Hematopoietic multipotent progenitor cell treated with erythropoietin and hydrocortisone succinate and interleukin-3 and kit ligand, for 17 days (in vitro differentiated cells): ENCODE data around the gene HS3ST4.
"Not testable (repeated sequence)": the region's sequence is repeated elsewhere in the genome, so short reads cannot be mapped to it uniquely, and the experiment has no call there.

Experiments used
- DNase-seq: peaks from one replicate; pipeline ENCODE4 v3.0.0-alpha.2; 2015; ENCODE audit warnings: low spot score

HS3ST4 gene

DNA sequence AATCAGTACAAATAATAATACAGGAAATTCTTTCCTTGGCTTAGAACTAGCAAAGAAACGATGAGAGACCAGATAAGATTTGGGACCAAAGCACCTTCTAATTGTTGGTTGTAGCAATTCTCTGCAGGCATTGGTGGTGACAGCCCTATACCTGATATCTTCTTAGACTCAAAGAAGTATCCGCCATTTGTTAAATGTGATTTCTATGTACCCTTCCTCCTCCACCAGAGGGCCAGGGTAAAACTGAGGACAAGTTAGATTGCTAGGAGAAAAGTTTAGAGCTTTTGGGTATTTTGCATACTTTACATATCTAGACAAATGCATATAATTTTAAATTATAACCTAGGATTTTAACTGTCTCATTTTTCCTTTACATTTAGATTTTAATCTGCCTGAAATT, 304.3 kb downstream of the HS3ST4 start:
- no peak for DNase-seq

DNA sequence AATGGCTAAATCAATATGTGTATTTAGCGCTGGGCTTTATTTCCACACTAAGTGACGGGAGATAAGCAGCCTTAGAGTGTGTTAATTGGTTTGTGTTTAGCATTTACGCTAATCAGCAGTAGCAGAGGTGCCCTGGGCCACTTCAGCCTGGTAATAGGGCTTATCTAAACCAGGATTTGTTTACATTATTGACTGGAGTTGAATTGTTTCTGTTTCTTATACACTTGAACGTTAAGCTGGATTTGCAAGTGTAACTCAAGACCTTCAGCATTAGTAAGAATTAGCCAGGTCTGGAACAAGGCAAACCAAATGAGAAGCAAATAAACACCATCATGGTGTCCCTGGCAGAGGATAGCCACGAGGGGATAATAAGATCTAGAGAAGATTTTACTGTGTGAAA, 313.6 kb downstream of the HS3ST4 start:
- DNase-seq, result no peak

DNA sequence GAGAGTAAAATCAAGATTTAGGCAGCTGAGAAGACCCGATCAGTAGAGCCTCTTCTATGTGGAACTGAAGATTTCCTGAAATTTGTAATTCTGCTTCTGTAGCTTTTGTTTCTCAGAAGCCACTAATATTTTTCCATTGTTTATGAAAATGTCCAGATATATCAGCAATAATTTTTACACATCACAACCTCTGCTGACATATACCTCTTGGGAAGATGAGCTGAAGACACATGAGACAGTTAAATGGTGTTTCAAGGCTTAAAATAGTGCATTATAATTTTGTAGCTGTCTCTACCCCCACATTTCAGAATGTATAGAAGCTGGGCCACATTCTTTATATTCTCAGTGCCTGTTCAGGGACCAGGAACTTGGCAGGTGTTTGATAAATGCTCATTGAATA, 320.6 kb downstream of the HS3ST4 start:
- DNase-seq, result no peak

DNA sequence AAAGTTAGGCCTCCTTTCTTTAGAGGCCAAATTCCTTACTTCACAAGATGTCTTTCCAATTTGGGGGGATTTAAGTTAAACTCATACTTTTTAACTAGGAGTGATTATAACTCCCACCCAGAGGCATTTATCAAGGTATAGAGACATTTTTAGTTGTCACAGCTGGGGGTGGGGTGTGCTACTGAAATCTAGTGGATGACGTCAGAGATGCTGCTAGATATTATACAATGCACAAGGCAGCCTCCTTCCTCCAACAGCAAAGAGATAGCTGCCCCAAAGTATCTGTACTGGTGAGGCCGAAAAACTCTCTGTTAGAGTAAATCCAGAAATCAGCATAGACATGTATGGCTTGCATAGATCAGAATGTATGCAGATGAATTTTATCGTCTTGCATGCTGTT, 324.0 kb downstream of the HS3ST4 start:
- DNase-seq, result no peak

DNA sequence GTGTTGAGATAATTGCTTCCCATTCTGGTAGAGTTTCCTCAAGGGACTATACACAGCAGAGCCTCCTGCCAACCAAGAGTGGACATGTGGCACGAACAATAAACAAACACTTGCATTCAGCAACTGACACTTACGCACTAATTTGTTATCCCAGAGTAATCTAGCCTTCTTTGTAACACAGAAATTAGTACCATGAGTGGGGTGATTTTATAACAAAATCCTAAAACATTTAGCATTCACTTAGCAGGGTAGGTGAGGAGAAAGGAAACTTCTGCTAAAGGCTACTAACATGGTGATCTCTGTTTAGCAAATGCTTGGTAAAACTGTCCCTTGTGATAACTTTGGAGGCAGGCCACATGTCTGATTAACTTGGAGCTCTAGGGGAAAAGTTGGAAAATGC, 325.2 kb downstream of the HS3ST4 start:
- DNase-seq, result no peak

DNA sequence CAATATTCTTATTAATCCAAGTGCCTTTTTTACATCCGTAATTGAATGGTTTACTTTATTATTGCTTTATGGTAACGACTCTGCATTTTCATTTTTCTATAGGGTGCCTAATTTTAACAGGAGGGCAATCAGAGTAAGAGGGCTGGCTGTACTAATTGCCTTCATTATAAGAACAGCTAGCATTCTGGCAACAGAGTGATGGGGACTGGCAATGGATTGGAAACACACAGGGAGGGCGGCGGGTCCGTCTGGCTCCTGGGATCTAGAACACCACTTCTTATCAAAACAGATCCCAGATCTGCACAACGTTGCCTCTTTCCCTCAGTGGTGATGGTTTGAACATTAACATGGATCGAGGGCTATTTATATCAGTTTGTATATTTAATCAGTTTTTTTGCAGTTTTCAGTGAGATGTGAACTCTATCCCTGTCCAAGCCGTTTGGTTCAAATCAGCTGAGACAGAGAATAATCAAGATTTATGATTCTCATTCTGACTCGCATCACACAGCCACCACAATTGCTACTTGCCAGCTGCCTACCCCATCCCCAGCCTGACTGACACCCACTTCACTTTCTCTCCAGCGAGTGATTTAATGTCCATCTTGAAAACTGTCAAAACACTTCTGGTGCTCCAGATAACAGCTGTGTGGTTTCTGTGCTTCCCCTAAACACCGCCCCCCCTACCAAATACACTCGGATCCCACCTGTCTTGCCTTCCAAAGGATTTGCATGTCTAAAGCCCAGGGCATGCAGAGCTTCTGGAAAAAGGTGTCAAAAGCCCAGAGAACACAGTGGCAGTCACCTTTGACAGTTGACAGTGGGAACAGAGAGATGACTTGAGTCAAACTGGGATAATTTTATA, 327.9 kb downstream of the HS3ST4 start:
- DNase-seq, result no peak

DNA sequence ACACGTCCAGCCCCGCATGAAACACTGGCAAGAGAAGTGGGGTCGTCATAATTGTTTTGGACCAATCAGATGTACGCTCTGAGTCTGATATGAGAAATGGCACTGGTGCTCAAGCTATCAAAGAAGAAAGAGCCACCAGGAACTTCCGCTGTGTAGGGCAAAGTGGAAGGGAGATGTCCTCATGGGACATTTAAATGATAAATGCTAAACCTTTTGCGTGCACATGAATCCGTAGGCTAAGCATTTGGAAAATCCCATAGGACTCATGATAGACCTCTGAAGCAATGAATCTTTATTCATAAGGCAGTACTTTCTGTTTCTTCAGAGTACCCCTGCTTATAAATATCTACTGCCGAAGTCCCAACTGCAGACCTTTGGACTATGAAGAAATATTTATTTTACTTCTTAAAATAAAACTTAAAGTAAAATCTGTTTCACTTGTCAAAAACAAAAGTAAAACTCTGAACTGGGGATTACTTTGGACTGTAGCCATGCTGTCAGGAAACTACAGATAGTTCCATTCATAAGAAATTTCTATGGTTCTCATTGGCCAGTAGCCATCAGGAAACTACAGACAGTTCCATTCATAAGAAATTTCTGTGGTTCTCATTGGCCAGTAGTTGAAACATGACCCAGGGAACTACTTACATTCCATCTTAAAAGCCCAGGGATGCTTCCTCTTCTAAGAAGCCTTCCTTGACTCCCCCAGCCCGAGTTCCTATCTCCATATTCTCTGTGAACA, 335.1 kb downstream of the HS3ST4 start:
- no peak for DNase-seq

DNA sequence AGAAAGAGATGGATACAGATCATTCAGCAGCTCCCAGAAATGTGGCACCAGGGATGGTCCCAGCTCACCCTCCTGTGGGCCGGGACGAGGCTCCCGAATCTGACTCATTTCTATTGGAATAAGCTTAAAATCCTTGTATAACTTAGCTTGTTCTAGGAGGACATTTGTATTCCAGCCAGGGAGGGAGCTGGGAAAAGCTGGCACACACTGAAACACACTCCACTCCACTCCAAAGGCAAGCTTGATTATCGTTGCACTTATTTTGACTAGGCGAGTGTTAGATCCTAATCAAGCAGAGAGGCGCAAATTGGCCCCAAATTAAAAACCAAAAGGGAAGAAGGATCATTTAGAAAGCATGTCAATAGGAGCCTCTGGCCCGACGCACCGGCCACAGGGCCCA, 339.5 kb downstream of the HS3ST4 start:
- no peak for DNase-seq

DNA sequence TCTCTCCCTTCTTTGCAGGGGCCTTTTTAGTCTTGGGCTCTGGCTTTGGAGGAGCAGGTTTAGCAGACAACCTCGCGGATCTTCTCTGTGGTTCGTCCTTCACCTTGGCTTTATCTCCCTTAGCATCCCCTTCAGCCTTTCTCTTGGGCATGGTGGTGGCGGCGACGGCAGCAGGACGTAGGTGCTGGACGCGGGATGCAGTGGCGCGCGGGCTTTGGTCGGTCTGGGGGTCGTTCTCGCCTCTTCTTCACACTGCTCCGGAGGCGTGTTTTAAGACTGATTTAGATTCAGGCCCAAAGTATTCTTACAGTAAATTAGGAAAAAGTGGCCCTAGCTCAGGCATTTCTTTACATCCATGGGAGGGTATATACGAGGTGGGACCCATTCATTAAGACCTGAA, 340.9 kb downstream of the HS3ST4 start:
- DNase-seq, result not testable (repeated sequence)

DNA sequence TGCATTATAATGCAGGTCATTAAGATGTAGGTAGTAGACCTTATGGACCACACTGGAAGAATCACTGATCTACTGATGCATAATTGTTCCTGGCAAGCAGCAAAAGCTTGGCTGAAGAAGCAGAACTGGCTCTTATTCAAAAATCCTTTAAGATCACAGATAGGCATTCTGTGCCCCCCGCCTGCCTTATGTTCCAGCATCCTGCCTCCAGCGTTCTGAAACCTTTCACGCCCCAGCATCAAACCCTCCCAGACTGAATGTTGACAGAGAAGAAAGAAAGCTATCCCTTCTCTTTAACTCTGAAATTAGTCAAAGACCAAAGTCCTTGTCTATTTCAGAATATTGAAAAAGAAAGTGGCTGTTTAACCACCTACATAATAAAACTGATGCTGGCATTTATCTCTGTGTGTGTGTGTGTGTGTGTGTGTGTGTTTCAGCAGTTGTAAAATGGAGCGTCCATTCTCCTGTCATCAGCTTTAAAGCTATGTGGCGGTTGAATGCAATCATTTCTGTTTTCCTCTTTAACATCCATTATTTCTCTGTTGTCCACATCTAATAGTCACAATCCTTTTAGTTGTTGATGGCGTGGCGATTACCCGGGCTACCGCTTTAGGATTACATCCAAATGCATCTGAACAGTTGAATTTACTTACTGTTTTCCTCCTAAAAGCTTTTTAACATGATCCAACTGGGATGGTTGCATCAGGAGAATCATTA, 350.4 kb downstream of the HS3ST4 start:
- no peak for DNase-seq

DNA sequence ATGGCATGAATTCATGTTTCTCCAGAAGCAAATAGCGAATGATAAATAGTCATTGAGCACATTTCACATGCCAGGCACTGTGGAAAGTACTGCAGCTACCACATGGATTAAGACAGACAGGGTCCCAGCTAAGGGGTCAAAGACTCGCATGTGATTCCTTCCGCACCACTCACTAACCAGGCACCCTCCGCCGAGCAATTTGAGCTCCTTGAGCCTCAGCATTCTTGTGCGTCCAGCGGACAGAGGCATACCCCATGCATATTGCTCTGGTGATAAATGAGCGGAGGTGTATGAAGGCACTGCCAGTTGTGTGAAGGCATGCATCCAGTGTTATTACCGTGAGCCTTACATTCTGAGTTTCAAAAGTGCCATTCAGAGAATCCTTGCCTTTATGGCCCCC, 358.7 kb downstream of the HS3ST4 start:
- DNase-seq, result no peak

DNA sequence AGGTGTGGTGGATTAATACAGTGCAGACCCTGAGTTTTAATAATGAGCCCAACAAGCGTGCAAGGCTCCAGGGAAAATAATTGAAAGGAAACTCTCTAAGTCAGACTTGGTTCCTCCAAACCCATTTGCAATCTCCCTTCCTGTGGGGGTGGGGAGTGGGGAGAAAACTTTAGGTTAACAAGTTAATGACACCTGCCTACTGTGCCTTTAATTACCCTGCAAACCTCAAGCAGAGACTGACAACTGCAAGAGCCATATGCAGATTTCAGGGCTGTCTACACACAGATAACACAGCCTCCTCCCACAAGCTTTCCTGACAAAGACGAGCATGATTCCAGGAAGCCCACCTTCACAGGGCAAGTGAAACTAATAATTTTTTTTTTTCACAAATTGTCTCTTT, 359.3 kb downstream of the HS3ST4 start:
- no peak for DNase-seq

DNA sequence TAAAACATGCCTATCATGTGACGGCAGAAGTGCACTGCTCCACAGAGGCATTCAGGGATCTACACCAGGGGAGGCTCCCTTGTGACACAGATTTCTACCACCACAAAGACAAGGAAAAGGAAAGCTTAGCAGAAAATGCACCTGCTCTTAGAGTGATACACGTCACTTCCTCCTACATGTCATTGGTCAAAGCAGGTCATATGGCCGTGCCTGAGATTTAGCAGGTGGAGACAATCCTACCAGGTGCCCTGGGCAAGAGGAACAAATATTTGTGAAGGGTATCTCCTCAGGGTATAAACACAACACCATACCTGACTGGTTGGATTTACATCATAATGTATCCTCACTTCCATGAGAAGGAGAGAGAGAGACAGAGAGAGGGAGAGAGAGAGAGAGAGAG, 362.1 kb downstream of the HS3ST4 start:
- DNase-seq, result no peak

DNA sequence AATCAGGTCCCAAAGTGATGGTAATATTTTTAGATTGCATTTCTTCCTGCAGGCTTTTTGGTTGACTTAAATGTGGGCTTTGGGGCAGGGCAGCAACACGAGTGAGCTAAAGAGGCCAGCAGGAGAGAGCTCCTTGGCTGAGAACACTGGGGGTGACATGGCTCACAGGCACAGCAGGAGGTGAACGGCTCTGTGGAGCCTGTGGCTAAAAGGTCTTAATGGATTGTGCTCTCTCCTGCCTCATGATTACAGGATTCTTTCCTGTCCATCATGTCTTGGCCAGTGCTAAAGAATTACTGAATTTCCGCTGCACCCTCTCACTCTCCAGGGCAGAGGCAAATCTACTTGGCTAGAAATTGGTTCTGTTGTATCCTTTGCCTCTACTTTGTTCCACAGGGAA, 366.6 kb downstream of the HS3ST4 start:
- DNase-seq, result no peak

DNA sequence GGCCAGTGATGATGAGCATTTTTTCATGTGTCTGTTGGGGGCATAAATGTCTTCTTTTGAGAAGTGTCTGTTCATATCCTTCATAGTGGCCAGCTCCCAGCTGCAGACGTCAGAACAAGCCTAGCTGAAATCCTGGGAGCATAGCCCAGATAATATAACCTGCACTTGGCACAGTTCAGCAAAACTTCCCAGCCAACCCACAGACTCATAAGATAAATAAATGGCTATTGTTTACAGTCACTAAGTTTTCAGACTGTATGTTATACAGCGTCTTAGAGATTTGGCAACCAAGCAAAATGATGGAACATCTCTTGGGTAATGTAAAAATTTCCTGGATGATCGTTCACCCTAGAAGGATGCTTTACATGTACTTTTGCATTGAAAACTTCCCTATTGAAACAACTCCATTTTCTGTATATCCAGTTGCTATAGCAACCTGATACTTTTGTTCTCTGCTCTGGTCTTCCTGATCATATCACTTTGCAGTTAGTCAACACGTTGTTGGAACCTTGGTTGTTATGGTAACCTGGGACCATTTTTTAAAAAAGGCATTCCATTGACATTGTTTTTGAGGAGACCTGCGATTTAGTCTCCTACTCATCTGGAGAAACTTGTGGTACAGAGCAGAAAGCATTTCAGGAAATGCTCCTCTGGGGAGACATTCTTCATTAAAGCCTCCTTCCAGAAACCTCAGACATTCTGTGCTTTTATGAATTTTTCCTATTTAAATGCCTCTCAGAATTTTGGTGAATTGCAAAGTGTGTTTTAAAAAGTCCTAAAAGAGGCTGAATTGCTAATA, 378.7 kb downstream of the HS3ST4 start:
- DNase-seq, result no peak

DNA sequence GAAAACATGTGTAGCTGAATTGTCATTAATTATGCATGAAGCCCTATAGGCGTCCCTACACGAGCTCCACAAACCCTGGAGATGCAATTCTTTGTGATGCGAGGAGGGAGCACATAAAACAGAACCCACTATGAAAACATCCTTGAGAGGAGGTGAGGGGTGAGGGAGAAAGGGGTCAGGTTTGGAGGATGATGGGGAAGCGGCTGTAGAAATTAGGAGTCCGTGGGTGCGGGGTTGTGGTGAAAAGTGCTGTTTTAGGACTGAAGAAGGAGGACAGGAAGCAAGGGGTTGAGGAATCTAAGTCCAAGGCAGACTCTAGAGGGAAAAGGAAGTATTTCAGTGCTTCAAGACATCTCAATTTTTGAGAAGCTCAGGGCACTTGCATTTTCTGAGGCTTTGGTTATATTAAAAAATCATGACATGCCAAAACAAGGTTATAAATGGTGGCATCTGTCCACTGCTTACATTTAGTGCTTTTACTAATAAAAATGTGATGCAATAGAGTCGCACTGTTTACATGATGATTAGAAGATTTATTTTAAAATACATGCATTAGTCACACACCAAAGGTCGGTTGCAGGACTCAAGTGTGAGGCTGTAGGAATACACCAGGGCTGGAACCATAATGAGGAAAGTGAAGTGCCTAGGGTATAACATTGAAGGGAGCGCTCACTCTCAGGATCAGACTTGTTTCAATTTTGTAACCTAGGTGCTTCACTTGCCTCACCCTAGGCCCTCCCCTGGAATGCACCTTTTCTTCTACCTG, 379.5 kb downstream of the HS3ST4 start:
- no peak for DNase-seq

DNA sequence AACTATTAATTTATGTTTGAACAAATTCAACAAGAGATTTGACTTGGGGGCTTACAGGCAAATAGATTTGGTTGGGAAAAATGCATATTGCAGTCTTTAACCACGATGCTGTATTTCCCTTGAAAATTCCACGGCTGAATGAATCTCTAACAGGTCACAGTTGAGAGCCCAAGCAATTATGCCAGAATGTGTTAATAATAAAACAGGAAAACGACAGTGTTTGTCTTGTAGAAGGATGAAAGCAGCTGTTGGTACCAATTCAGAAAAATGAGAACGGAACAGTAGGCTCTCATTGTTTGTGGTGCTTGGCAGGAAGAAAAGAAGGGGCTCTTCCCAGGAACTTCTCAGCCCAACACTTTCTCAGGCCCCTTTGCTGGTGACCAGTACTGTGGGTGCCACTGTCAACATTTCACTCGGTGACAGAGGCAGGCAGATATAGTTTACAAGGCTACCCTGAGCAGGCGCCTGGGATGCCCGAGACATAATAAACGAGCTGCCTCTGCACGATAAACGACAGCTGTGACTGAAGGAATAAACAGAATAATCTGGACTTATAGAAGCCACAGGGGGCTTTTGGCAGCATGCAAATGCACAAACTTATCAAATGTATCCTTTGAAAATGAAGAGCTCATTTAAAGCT, 387.1 kb downstream of the HS3ST4 start:
- no peak for DNase-seq

DNA sequence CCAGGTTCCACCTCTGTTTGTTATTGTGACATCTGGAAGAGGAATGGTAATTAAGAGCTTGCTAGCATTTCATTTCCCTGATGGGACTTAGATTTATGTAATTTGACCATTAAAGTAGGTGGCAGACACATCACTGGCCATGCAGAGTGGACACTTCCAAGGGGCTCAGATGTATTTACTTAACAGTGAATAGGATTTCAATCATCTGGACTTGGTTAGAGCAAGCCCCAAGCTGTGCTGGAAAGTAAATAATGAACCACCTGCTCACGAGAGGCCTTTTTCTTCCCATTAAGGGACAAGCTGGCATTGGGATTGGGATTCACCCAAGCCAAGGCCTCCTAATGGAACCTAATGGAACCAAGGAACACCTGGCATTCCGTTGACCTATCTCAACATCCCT, 395.3 kb downstream of the HS3ST4 start:
- DNase-seq, result no peak

DNA sequence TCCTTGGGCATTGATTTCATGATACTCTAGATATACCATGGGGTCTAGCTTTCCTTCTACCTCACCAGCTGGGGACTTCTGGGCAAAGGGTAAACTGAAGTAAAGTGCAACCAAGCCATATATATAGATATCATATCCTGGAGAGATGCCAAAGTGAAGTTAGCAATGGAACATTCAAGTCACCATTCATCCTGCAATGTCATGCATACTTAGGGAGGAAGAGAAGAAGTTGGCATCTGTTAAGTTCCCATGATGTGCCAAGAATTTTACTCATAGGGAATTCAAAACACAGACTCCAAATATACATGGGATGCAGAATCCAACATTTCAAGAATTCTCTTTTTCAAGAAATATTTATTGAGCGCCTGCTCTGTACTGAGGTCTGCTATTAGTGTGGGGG, 399.8 kb downstream of the HS3ST4 start:
- DNase-seq, result no peak

DNA sequence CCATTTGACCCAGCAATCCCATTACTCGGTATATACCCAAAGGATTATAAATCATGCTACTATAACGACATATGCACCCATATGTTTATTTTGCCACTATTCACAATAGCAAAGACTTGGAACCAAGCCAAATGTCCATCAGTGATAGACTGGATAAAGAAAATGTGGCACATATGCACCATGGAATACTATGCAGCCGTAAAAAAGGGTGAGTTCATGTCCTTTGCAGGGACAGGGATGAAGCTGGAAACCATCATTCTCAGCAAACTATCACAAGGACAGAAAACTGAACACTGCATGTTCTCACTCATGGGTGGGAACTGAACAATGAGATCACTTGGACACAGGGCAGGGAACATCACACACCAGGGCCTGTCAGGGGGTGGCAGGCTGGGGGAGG, 406.4 kb downstream of the HS3ST4 start:
- not testable (repeated sequence) for DNase-seq

DNA sequence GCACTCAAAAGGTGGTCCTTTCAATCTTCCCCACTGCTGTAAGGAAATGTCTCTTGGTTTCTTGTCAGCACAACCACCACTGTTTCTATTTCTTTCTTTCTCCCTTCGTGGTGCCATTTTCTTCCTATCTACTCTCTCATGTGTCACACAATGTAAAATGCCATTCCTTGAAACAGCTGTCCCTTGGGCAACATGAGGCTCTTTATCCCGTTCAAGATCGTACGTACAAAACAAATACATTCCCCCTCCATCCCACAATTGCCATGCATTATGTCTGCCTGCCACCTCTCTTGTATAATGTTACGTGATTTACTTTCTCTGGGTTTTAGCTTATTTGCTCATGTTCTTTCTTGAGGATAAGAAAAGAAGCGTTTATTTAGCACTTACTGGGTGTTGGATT, 410.6 kb downstream of the HS3ST4 start:
- no peak for DNase-seq
